ENCODE measurements around the gene DIPK1C. TPM values are rescaled to one million over a fixed set of nuclear protein-coding genes. Genes with fewer than 3 reads are reported as not detected.

The DIPK1C gene
- total and polyA plus RNA-seq, 9 of the 15 experiments (the other 6 are each of a cell fraction or from before 2014, with no cell fraction given): 0.04 to 0.32 (median 0.15) TPM; not detected in 2

DNA sequence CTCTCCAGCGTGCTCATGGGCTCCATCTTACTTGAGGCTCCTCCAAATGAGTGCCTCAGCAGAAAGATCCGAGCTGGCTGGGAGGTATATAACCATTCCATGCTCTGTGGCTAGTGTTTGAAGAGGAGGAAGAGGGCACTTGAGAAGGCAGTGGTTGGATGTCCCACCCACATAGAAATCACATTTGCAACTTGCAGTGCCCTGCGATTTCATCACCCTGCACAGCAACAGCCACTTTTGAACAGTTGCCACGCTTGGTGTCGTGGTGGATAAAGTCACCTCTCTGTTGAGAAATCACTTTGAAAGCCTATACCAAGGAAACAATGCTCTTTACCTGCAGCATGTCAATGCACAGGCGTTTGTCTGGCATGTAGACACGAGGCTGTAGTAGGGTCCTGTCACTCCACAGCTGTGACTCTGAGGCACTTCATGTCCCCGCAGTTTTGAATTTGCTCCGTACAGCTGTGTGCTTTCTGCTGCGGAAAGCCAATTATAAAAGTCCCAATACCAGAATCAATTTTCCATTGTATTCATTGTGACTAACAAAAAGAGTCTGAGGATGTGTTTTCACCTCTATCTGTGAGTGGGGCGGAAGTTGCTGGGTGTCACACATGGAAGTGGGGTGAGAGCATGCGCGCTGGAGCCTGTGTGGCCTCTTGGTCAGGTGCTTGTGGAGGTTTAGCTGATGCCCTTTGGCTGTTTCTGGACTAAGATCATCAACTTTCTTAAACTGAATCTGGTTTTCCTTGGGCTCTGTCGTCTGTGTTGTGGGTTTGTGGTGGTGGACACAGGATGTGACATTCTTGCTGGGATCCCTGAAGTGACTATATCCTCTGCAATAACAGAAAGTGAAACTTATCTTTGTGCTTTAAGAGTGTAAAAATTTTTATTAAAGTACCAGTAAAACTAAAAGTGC lies 41.9 kb upstream of the DIPK1C start (continued):
- TF ChIP-seq ZNF740 (CRISPR knock-in tag; IDR thresholded peaks at IDR 0.05) (no peak), ZNF740 (tag; IDR thresholded peaks at IDR 0.05) (no peak), SIRT6 (IDR thresholded peaks at IDR 0.05; ENCODE audit: low read depth, low read length) (no peak), ATF7 (IDR thresholded peaks at IDR 0.05) (no peak), SIN3A (IDR thresholded peaks at IDR 0.05; ENCODE audit: borderline replicate concordance in 2 of 2, control insufficient read depth in 1 of 2, low read depth in 2 of 2, low read length in 2 of 2) (no peak), CXXC5 (CRISPR knock-in tag; IDR thresholded peaks at IDR 0.05) (no peak), IRF1 (CRISPR knock-in tag; IDR thresholded peaks at IDR 0.05; ENCODE audit: borderline replicate concordance) (no peak), DACH1 (IDR thresholded peaks at IDR 0.05; ENCODE audit: partially characterized antibody) (no peak)
